ENCODE measurements around the gene FXYD6.

The FXYD6 gene

GRCh38 chr11:117805045-117805444 lies 71.4 kb downstream of the FXYD6 start:
- Histone ChIP-seq H3K4me3 (ENCODE audit: low read length) (no peak overlapping the region), H3K9ac (ENCODE audit: low read length) (no peak overlapping the region), H3K9me3 (ENCODE audit: insufficient read depth, low read length) (no peaks in the 10 kb centered on the region), H3K79me2 (ENCODE audit: low read length) (no peaks in the 10 kb centered on the region), H3K36me3 (replicated peaks; ENCODE audit: low read depth, low read length) (no peaks in the 10 kb centered on the region), H3K27me3 (ENCODE audit: low read depth, low read length) (no peaks in the 10 kb centered on the region), H3K4me1 (ENCODE audit: low read length) (peaks cover 29% of the 10 kb centered on the region), H3K4me2 (ENCODE audit: low read length) (no peak overlapping the region), H4K20me1 (ENCODE audit: insufficient read depth, low read length) (no peaks in the 10 kb centered on the region), H2AFZ (ENCODE audit: low read depth, low read length) (no peak overlapping the region), H3K27ac (ENCODE audit: low read length) (no peak overlapping the region)
- TF ChIP-seq, protein P1, sequence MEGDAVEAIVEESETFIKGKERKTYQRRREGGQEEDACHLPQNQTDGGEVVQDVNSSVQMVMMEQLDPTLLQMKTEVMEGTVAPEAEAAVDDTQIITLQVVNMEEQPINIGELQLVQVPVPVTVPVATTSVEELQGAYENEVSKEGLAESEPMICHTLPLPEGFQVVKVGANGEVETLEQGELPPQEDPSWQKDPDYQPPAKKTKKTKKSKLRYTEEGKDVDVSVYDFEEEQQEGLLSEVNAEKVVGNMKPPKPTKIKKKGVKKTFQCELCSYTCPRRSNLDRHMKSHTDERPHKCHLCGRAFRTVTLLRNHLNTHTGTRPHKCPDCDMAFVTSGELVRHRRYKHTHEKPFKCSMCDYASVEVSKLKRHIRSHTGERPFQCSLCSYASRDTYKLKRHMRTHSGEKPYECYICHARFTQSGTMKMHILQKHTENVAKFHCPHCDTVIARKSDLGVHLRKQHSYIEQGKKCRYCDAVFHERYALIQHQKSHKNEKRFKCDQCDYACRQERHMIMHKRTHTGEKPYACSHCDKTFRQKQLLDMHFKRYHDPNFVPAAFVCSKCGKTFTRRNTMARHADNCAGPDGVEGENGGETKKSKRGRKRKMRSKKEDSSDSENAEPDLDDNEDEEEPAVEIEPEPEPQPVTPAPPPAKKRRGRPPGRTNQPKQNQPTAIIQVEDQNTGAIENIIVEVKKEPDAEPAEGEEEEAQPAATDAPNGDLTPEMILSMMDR (IDR thresholded peaks at IDR 0.05; ENCODE audit: low read depth, low read length) = no peak
- TF ChIP-seq EZH2phosphoT487 (IDR thresholded peaks at IDR 0.05; ENCODE audit: low read depth) = no peak

GRCh38 chr11:117803896-117804295 lies 72.6 kb downstream of the FXYD6 start:
- no peak for TF ChIP-seq EZH2phosphoT487 (IDR thresholded peaks at IDR 0.05; ENCODE audit: low read depth)
- TF ChIP-seq, protein P1 (IDR thresholded peaks at IDR 0.05; ENCODE audit: low read depth, low read length) = no peak
- H3K36me3 ChIP-seq (replicated peaks; ENCODE audit: low read depth, low read length) = no peaks in the 10 kb centered on the region
- no peaks in the 10 kb centered on the region for H3K79me2 ChIP-seq (ENCODE audit: low read length)
- peaks cover 18% of the 10 kb centered on the region for H3K4me1 ChIP-seq (ENCODE audit: low read length)
- no peaks in the 10 kb centered on the region; the same call in 1 of the 2 replicates for H3K27me3 ChIP-seq (ENCODE audit: low read depth, low read length)
- H3K9me3 ChIP-seq (ENCODE audit: insufficient read depth, low read length) = no peaks in the 10 kb centered on the region
- H3K9ac ChIP-seq (ENCODE audit: low read length) = no peak overlapping the region
- H3K27ac ChIP-seq (ENCODE audit: low read length) = no peak overlapping the region
- H4K20me1 ChIP-seq (ENCODE audit: insufficient read depth, low read length) = no peaks in the 10 kb centered on the region
- H3K4me3 ChIP-seq (ENCODE audit: low read length) = no peak overlapping the region
- no peak overlapping the region for H2AFZ ChIP-seq (ENCODE audit: low read depth, low read length)
- H3K4me2 ChIP-seq (ENCODE audit: low read length) = no peak overlapping the region

- TF ChIP-seq EZH2phosphoT487 (IDR thresholded peaks at IDR 0.05; ENCODE audit: low read depth) = no peak
- TF ChIP-seq, protein P1 (IDR thresholded peaks at IDR 0.05; ENCODE audit: low read depth, low read length) = no peak
- Histone ChIP-seq H3K9me3 (ENCODE audit: insufficient read depth, low read length) (no peaks in the 10 kb centered on the region), H3K4me1 (ENCODE audit: low read length) (no peaks in the 10 kb centered on the region), H3K4me3 (ENCODE audit: low read length) (no peak overlapping the region), H4K20me1 (ENCODE audit: insufficient read depth, low read length) (no peaks in the 10 kb centered on the region), H3K27ac (ENCODE audit: low read length) (no peak overlapping the region), H2AFZ (ENCODE audit: low read depth, low read length) (no peak overlapping the region), H3K4me2 (ENCODE audit: low read length) (no peak overlapping the region), H3K36me3 (replicated peaks; ENCODE audit: low read depth, low read length) (no peaks in the 10 kb centered on the region), H3K9ac (ENCODE audit: low read length) (no peak overlapping the region), H3K79me2 (ENCODE audit: low read length) (no peaks in the 10 kb centered on the region), H3K27me3 (ENCODE audit: low read depth, low read length) (no peaks in the 10 kb centered on the region; the same call in 1 of the 2 replicates)
Measured at GRCh38 chr11:117799634-117800033, 76.8 kb downstream of the FXYD6 start.

DNA sequence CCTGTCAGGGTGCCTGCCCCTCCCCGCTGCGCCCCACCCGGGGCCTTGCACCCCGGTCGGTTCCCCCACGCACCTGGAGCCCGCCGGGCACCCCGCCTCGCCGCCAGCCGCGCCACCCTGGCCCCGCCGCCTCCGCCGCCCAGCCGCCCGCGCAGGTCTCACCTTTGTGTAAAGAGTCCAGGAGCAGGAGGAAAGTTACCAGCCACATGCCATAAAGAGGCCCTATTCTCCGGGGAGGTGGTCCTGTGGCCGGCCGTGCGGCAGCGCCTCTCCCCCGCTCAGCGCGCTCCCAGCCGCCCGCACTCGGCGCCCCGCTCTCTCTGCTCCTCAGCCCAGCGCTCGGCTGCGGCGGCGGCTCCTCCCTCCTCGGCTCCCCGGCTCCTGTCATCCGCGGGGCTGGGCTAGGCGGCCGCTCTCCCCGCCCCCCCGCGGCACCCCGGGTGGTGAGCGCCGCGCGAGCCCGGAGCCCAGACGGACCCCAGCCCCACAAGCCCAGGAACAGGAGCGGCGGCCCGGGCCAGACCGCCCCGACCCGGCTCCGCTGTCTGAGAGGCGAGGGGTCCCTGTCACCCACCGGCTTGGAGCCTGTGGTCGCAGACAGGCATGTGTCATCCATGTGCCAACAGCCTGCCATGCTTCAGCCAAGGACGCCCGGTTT lies 79.5 kb downstream of the FXYD6 start, which contains the start of gene DSCAML1:
Gene DSCAML1, minus strand, starts transcription at position 345 of the 658 bp plus-strand sequence. Its CDS starts 137 bp downstream, at position 208.
- TF ChIP-seq, protein P1 (IDR thresholded peaks at IDR 0.05; ENCODE audit: low read depth, low read length) = no peak
- TF ChIP-seq EZH2phosphoT487 (IDR thresholded peaks at IDR 0.05; ENCODE audit: low read depth) = no peak
- Histone ChIP-seq H3K36me3 (replicated peaks; ENCODE audit: low read depth, low read length) (no peaks in the 10 kb centered on the region), H3K9ac (ENCODE audit: low read length) (no peak within 1 kb of the TSS), H3K4me3 (ENCODE audit: low read length) (no peak within 1 kb of the TSS), H2AFZ (ENCODE audit: low read depth, low read length) (no peak within 1 kb of the TSS), H3K9me3 (ENCODE audit: insufficient read depth, low read length) (no peaks in the 10 kb centered on the region), H3K4me1 (ENCODE audit: low read length) (no peaks in the 10 kb centered on the region), H3K79me2 (ENCODE audit: low read length) (no peaks in the 10 kb centered on the region), H4K20me1 (ENCODE audit: insufficient read depth, low read length) (no peaks in the 10 kb centered on the region), H3K27ac (ENCODE audit: low read length) (no peak within 1 kb of the TSS), H3K27me3 (ENCODE audit: low read depth, low read length) (no peaks in the 10 kb centered on the region; the same call in 1 of the 2 replicates), H3K4me2 (ENCODE audit: low read length) (no peak within 1 kb of the TSS)

Measured in OCI-LY3 (cell line).